Gastrocnemius medialis (tissue), 4 donors: ENCODE measurements around the gene JMJD1C. TPM values are rescaled to one million over a fixed set of nuclear protein-coding genes. Genes with fewer than 3 reads are reported as not detected.

Experiments used
- ATAC-seq, 2 donors: fragments of 150-250 bp; one replicate each; pipeline ENCODE4 v1.9.1; 2016
- DNase-seq, 2 donors: peaks; one replicate each; pipeline ENCODE4 v3.0.0-alpha.2; 2019
- H3K27ac ChIP-seq, 4 donors: fragments of 200-600 bp; sonication (generic); 1 replicate in 1 of 4; 2 replicates in 3 of 4; pipeline ENCODE4 v1.5.1; 2016 to 2018; ENCODE audit warnings: mild to moderate bottlenecking in 2 of 4, moderate library complexity in 1 of 4
- H3K27me3 ChIP-seq, 3 donors: fragments of 200-600 bp; sonication (generic) in 2 of 3; 1 replicate in 1 of 3; 2 replicates in 2 of 3; pipeline versions ENCODE4 v1.5.1 to v1.6.0; 2016 to 2019; ENCODE audit warnings: mild to moderate bottlenecking in 1 of 3, moderate library complexity in 1 of 3
- H3K36me3 ChIP-seq, 2 donors: fragments of 200-600 bp; sonication (generic) in 1 of 2; one replicate each; pipeline ENCODE4 v1.5.1; 2017 to 2018
- H3K4me1 ChIP-seq, 2 donors: fragments of 200-600 bp; sonication (generic) in 1 of 2; one replicate each; pipeline ENCODE4 v1.5.1; 2016 to 2017; ENCODE audit warnings: mild to moderate bottlenecking in 2 of 2
- H3K4me3 ChIP-seq, 4 donors: fragments of 200-600 bp; sonication (generic) in 3 of 4; 1 replicate in 1 of 4; 2 replicates in 3 of 4; pipeline ENCODE4 v1.5.1; 2016 to 2019; ENCODE audit warnings: mild to moderate bottlenecking in 2 of 4
- H3K9me3 ChIP-seq, 3 donors: fragments of 200-600 bp; sonication (generic) in 2 of 3; 1 replicate in 1 of 3; 2 replicates in 2 of 3; pipeline ENCODE4 v1.5.1; 2016 to 2019
- POLR2A ChIP-seq, 2 donors: fragments of 450-650 bp; IDR thresholded peaks; one replicate each; pipeline ENCODE4 v1.6.1; 2017; ENCODE audit warnings: antibody characterized with exemption in 2 of 2, mild to moderate bottlenecking in 2 of 2, moderate library complexity in 2 of 2
- in situ Hi-C, 4 donors: fragments of 200-750 bp; cut with MboI; loops; one replicate each; pipeline versions ENCODE4 v1.15.0 to v1.8.0; 2017; ENCODE audit warnings: low sequenced_read_pairs in 4 of 4
- intact Hi-C: fragments of 100-400 bp; cut with DNase I; formaldehyde crosslinking; loops from one replicate; pipeline ENCODE4 v1.15.1; 2023; ENCODE audit warnings: low total_unique reads
- total RNA-seq, 4 donors: library from RNA; depleted of rRNA; stranded (reverse); fragments of >200 nt; gene quantifications; one replicate each; pipeline versions ENCODE4 v1.1.0 to v1.2.3, GENCODE V29; 2016
- TF ChIP-seq, protein P1 (sequence below), 5 experiments: fragments of 450-650 bp in 3 of 5; fragments of 200-600 bp in 2 of 5; sonication (generic) in 2 of 5; IDR thresholded peaks in 4 of 5; conservative IDR thresholded peaks in 1 of 5; 1 replicate in 4 of 5; 2 replicates in 1 of 5; pipeline ENCODE4 v1.5.1; 2016 to 2019; ENCODE audit warnings: antibody characterized with exemption in 5 of 5, mild to moderate bottlenecking in 3 of 5, moderate library complexity in 3 of 5

JMJD1C gene
- total RNA-seq, 4 donors from 2014 or later: 22.5 to 74.1 (median 46.9) TPM

GRCh38 chr10:63320683-63321082, 145.1 kb downstream of the JMJD1C start:
- intact Hi-C loops (no loop called here), in situ Hi-C loops (no loop called here)
- no peaks in the 10 kb centered on the region for H3K36me3 ChIP-seq
- no peak for TF ChIP-seq POLR2A (IDR thresholded peaks at IDR 0.05)
- TF ChIP-seq, protein P1, sequence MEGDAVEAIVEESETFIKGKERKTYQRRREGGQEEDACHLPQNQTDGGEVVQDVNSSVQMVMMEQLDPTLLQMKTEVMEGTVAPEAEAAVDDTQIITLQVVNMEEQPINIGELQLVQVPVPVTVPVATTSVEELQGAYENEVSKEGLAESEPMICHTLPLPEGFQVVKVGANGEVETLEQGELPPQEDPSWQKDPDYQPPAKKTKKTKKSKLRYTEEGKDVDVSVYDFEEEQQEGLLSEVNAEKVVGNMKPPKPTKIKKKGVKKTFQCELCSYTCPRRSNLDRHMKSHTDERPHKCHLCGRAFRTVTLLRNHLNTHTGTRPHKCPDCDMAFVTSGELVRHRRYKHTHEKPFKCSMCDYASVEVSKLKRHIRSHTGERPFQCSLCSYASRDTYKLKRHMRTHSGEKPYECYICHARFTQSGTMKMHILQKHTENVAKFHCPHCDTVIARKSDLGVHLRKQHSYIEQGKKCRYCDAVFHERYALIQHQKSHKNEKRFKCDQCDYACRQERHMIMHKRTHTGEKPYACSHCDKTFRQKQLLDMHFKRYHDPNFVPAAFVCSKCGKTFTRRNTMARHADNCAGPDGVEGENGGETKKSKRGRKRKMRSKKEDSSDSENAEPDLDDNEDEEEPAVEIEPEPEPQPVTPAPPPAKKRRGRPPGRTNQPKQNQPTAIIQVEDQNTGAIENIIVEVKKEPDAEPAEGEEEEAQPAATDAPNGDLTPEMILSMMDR (IDR thresholded peaks at IDR 0.05 in 4 of 5, conservative IDR thresholded peaks at IDR 0.05 in 1 of 5): no peak
- ATAC-seq (no peak), DNase-seq (no peak)
- peaks cover 2 to 6% of the 10 kb centered on the region in 2 donors for H3K4me1 ChIP-seq
- no peaks in the 10 kb centered on the region for H3K9me3 ChIP-seq
- H3K27me3 ChIP-seq: no peaks in the 10 kb centered on the region
- H3K4me3 ChIP-seq: no peak overlapping the region
- H3K27ac ChIP-seq: no peak overlapping the region

DNA sequence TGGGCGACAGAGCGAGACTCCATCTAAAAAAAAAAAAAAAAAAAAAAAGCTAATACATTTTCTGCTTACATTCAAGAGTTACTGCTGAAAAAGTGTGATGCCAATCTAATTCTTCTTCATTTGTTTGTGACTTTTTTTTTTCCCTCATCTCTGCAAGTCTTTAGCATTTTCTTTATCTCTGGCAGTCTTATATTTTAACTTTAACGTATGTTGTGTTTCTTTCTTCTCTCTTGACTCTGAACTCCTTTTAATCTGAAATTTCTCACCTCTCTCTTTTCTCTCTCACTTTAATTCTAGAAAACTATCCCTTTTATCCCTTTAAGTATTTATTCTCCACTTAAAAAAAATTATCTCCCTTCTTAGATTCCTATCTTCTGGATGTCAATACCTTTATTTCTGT, 146.5 kb downstream of the JMJD1C start:
- in situ Hi-C loops: no loop called here
- H3K9me3 ChIP-seq: no peaks in the 10 kb centered on the region
- no peaks in the 10 kb centered on the region for H3K4me1 ChIP-seq
- ATAC-seq (no peak), DNase-seq (no peak)
- no peak for TF ChIP-seq POLR2A (IDR thresholded peaks at IDR 0.05)
- TF ChIP-seq, protein P1 (IDR thresholded peaks at IDR 0.05 in 4 of 5, conservative IDR thresholded peaks at IDR 0.05 in 1 of 5): no peak
- intact Hi-C loops: no loop called here
- no peaks in the 10 kb centered on the region for H3K27me3 ChIP-seq
- no peak overlapping the region for H3K4me3 ChIP-seq
- H3K36me3 ChIP-seq: no peaks in the 10 kb centered on the region
- H3K27ac ChIP-seq: no peak overlapping the region

GRCh38 chr10:63318491-63318890, 147.3 kb downstream of the JMJD1C start:
- DNase-seq (no peak), ATAC-seq (no peak)
- in situ Hi-C loops (no loop called here), intact Hi-C loops (no loop called here)
- Histone ChIP-seq H3K36me3 (no peaks in the 10 kb centered on the region), H3K27me3 (no peaks in the 10 kb centered on the region), H3K4me1 (no peaks in the 10 kb centered on the region), H3K9me3 (no peaks in the 10 kb centered on the region), H3K27ac (no peak overlapping the region), H3K4me3 (no peak overlapping the region)
- no peak for TF ChIP-seq POLR2A (IDR thresholded peaks at IDR 0.05)
- TF ChIP-seq, protein P1 (IDR thresholded peaks at IDR 0.05 in 4 of 5, conservative IDR thresholded peaks at IDR 0.05 in 1 of 5): no peak

DNA sequence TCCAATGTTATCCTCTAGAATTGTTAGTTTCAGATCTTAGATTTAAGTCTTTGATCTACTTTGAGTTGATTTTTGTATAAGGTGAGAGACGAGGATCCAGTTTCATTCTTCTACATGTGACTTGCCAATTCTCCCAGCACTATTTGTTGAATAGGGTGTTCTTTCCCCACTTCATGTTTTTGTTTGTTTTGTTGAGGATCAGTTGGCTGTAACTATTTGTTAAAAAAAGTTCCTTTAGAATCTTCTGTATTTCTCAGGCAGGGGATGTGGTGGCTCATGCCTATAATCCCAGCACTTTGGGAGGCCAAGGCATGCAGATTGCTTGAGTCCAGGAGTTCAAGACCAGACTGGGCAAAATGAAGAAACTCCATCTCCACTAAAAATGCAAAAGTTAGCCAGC, 151.8 kb downstream of the JMJD1C start:
- in situ Hi-C loops (no loop called here), intact Hi-C loops (no loop called here)
- DNase-seq (no peak), ATAC-seq (no peak)
- Histone ChIP-seq H3K9me3 (no peaks in the 10 kb centered on the region), H3K36me3 (no peaks in the 10 kb centered on the region), H3K27me3 (no peaks in the 10 kb centered on the region), H3K4me3 (no peak overlapping the region), H3K27ac (no peak overlapping the region), H3K4me1 (no peaks in the 10 kb centered on the region)
- TF ChIP-seq, protein P1 (IDR thresholded peaks at IDR 0.05 in 4 of 5, conservative IDR thresholded peaks at IDR 0.05 in 1 of 5): no peak
- no peak for TF ChIP-seq POLR2A (IDR thresholded peaks at IDR 0.05)

GRCh38 chr10:63313066-63313717, 152.6 kb downstream of the JMJD1C start:
- Histone ChIP-seq H3K27me3 (no peaks in the 10 kb centered on the region), H3K4me1 (peaks cover 0 to 8% of the 10 kb centered on the region in 2 donors), H3K27ac (no peak overlapping the region), H3K36me3 (no peaks in the 10 kb centered on the region), H3K9me3 (no peaks in the 10 kb centered on the region), H3K4me3 (no peak overlapping the region)
- DNase-seq (no peak), ATAC-seq (no peak)
- in situ Hi-C loops: no loop called here
- TF ChIP-seq POLR2A (IDR thresholded peaks at IDR 0.05): no peak
- TF ChIP-seq, protein P1 (IDR thresholded peaks at IDR 0.05 in 4 of 5, conservative IDR thresholded peaks at IDR 0.05 in 1 of 5): no peak
- intact Hi-C loops: no loop called here
